Measurements from ENCODE around the gene CLCNKA. TPM values are rescaled to one million over a fixed set of nuclear protein-coding genes. Genes with fewer than 3 reads are reported as not detected.
A peak's percentile ranks its signal among the peaks of the same experiment; 100 is the strongest.
"Not testable (repeated sequence)": the region's sequence is repeated elsewhere in the genome, so short reads cannot be mapped to it uniquely, and the experiment has no call there.

Gene CLCNKA
- total and polyA plus RNA-seq, 3 donors from 2014 or later, result 6.5 to 9.9 (median 6.9) TPM

GRCh38 chr1:16023050-16023653 is 1.3 kb downstream of the CLCNKA start:
- Histone ChIP-seq H3K27me3 (no peaks in the 10 kb centered on the region), H3K4me3 (no peak overlapping the region), H3K4me1 (peaks cover 21% of the 10 kb centered on the region), H3K36me3 (ENCODE audit: low read depth, missing control alignments) (no peaks in the 10 kb centered on the region), H3K27ac (no peak overlapping the region), H3K9me3 (no peaks in the 10 kb centered on the region)
- DNase-seq, result no peak
- no peak for TF ChIP-seq POLR2A (IDR thresholded peaks at IDR 0.05)
- no peak for TF ChIP-seq CTCF (IDR thresholded peaks at IDR 0.05)
- 77 to 100% methylated on average over 3 to 6 of the region's 7 CpGs for WGBS, 2 donors
- intact Hi-C loops (cut with DNase I; ENCODE audit: low total_unique reads), result no loop called here

GRCh38 chr1:16026302-16026701 is 4.5 kb downstream of the CLCNKA start:
- 64% methylated on average over 10 of the region's 10 CpGs; no CpG with 5 or more reads in 1 of the 2 donors for WGBS, 2 donors
- H3K4me3 ChIP-seq; DNase-seq; H3K27ac ChIP-seq; H3K36me3 ChIP-seq (ENCODE audit: low read depth, missing control alignments); H3K4me1 ChIP-seq; intact Hi-C loops (cut with DNase I; ENCODE audit: low total_unique reads); H3K9me3 ChIP-seq; H3K27me3 ChIP-seq: not testable (repeated sequence)

- intact Hi-C loops (cut with DNase I; ENCODE audit: low total_unique reads), result no loop called here
- Histone ChIP-seq H3K36me3 (ENCODE audit: low read depth, missing control alignments) (no peaks in the 10 kb centered on the region), H3K27me3 (no peaks in the 10 kb centered on the region), H3K4me1 (peaks cover 7% of the 10 kb centered on the region), H3K9me3 (no peaks in the 10 kb centered on the region), H3K27ac (no peak overlapping the region), H3K4me3 (peak overlapping the region in 1 of 2 donors; percentile 39)
- WGBS, 2 donors, result 24 to 31% methylated on average over 16 to 31 of the region's 33 CpGs
- no peak for TF ChIP-seq CTCF (IDR thresholded peaks at IDR 0.05)
- TF ChIP-seq POLR2A (IDR thresholded peaks at IDR 0.05), result no peak
- no peak for DNase-seq
Observed at GRCh38 chr1:16026723-16027484, 5.1 kb downstream of the CLCNKA start.

GRCh38 chr1:16028237-16029002 is 6.6 kb downstream of the CLCNKA start:
- Histone ChIP-seq H3K4me3 (no peak overlapping the region), H3K27ac (no peak overlapping the region), H3K27me3 (no peaks in the 10 kb centered on the region), H3K36me3 (ENCODE audit: low read depth, missing control alignments) (no peaks in the 10 kb centered on the region), H3K4me1 (peaks cover 7% of the 10 kb centered on the region), H3K9me3 (no peaks in the 10 kb centered on the region)
- 78 to 79% methylated on average over 18 to 19 of the region's 19 CpGs for WGBS, 2 donors
- TF ChIP-seq POLR2A (IDR thresholded peaks at IDR 0.05) (no peak), CTCF (IDR thresholded peaks at IDR 0.05) (no peak)
- intact Hi-C loops (cut with DNase I; ENCODE audit: low total_unique reads), result no loop called here
- no peak for DNase-seq

GRCh38 chr1:16029003-16029268 is 7.1 kb downstream of the CLCNKA start:
- H3K27me3 ChIP-seq; H3K27ac ChIP-seq; H3K4me3 ChIP-seq; H3K36me3 ChIP-seq (ENCODE audit: low read depth, missing control alignments); H3K4me1 ChIP-seq; H3K9me3 ChIP-seq; intact Hi-C loops (cut with DNase I; ENCODE audit: low total_unique reads); DNase-seq: not testable (repeated sequence)
- 79% methylated on average over 9 of the region's 13 CpGs; no CpG with 5 or more reads in 1 of the 2 donors for WGBS, 2 donors

All from testis (tissue), 3 donors.